Astrocyte of the spinal cord (primary cell): ENCODE measurements around the gene HMGCL.

Experiments
- DNase-seq: peaks from one replicate; pipeline ENCODE4 v3.0.0; 2011; ENCODE audit warnings: low read depth, low spot score
- H3K4me3 ChIP-seq: 2 replicates; pipeline ENCODE4 v1.5.1; 2011; ENCODE audit warnings: low read depth, mild to moderate bottlenecking, low read length, moderate library complexity
- CTCF ChIP-seq: IDR thresholded peaks from 2 replicates; pipeline ENCODE4 v1.5.1; 2012; ENCODE audit warnings: low read depth, mild to moderate bottlenecking, low read length, inconsistent platforms
- in situ Hi-C: cut with HindIII; loops from 2 replicates; pipeline ENCODE4 v1.10.0; 2017; ENCODE audit warnings: low sequenced_read_pairs

The HMGCL gene

GRCh38 chr1:23757812-23758211, 67.4 kb downstream of the HMGCL start:
- no peak overlapping the region for H3K4me3 ChIP-seq
- TF ChIP-seq CTCF, result no peak
- in situ Hi-C loops, result no loop called here
- DNase-seq, result no peak

GRCh38 chr1:23756676-23757075, 68.6 kb downstream of the HMGCL start:
- in situ Hi-C loops, result no loop called here
- peak; percentile 35 for DNase-seq
- TF ChIP-seq CTCF, result no peak
- H3K4me3 ChIP-seq, result no peak overlapping the region

- DNase-seq, result no peak
- in situ Hi-C loops, result no loop called here
- H3K4me3 ChIP-seq, result no peak overlapping the region
- TF ChIP-seq CTCF, result no peak
Observed at GRCh38 chr1:23752909-23753308, 72.3 kb downstream of the HMGCL start.
